HT1080 (cell line): Measurements from ENCODE around the gene DLGAP1. TPM values are rescaled to one million over a fixed set of nuclear protein-coding genes. Genes with fewer than 3 reads are reported as not detected.
"Not testable (repeated sequence)": the region's sequence is repeated elsewhere in the genome, so short reads cannot be mapped to it uniquely, and the experiment has no call there.

Experiments
- DNase-seq: peaks from one replicate; pipeline ENCODE4 v3.0.0-alpha.2; 2015; ENCODE audit warnings: low read depth
- total RNA-seq: library from RNA; depleted of rRNA; stranded (reverse); fragments of >200 nt; shearing (Covaris generic); gene quantifications from 2 replicates; pipeline ENCODE4 v1.2.3, GENCODE V29; 2014

The DLGAP1 gene
- total RNA-seq, 1 experiment from 2014 or later = not detected

- peak; percentile 27 for DNase-seq
Observed at GRCh38 chr18:3481696-3482210, 973.4 kb downstream of the DLGAP1 start.

GRCh38 chr18:3480827-3481573 lies 974.1 kb downstream of the DLGAP1 start:
- no peak for DNase-seq

- no peak for DNase-seq
Observed at GRCh38 chr18:3479978-3480509, 975.1 kb downstream of the DLGAP1 start.

GRCh38 chr18:3478262-3478978 lies 976.7 kb downstream of the DLGAP1 start:
- peak; percentile 17 for DNase-seq

- no peak for DNase-seq
Observed at GRCh38 chr18:3472681-3473544, 982.2 kb downstream of the DLGAP1 start.

GRCh38 chr18:3472121-3472520 lies 983.0 kb downstream of the DLGAP1 start:
- not testable (repeated sequence) for DNase-seq

GRCh38 chr18:3471141-3471648 lies 983.9 kb downstream of the DLGAP1 start:
- DNase-seq = no peak

GRCh38 chr18:3468833-3469232 lies 986.3 kb downstream of the DLGAP1 start:
- DNase-seq = no peak

GRCh38 chr18:3468066-3468705 lies 986.9 kb downstream of the DLGAP1 start:
- DNase-seq = no peak

- DNase-seq = peak; percentile 44
Observed at GRCh38 chr18:3466872-3467271, 988.2 kb downstream of the DLGAP1 start.

GRCh38 chr18:3466045-3466444 lies 989.1 kb downstream of the DLGAP1 start:
- DNase-seq = peak; percentile 84

GRCh38 chr18:3463051-3463450 lies 992.1 kb downstream of the DLGAP1 start:
- no peak for DNase-seq

GRCh38 chr18:3461704-3462103 lies 993.4 kb downstream of the DLGAP1 start:
- no peak for DNase-seq

GRCh38 chr18:3460823-3461398 lies 994.2 kb downstream of the DLGAP1 start:
- no peak for DNase-seq

- DNase-seq = peak; percentile 80
Observed at GRCh38 chr18:3458952-3459853, 995.9 kb downstream of the DLGAP1 start.

GRCh38 chr18:3458378-3458777 lies 996.7 kb downstream of the DLGAP1 start:
- DNase-seq = no peak

- DNase-seq = no peak
Observed at GRCh38 chr18:3457261-3457724, 997.8 kb downstream of the DLGAP1 start.

- DNase-seq = no peak
Observed at GRCh38 chr18:3456686-3457069, 998.4 kb downstream of the DLGAP1 start.
